HepG2 (cell line): ENCODE measurements around the gene H1-8. TPM values are rescaled to one million over a fixed set of nuclear protein-coding genes. Genes with fewer than 3 reads are reported as not detected.

Source experiments
- AKAP8 ChIP-seq: sonication (generic); formaldehyde crosslinking; IDR thresholded peaks from 2 replicates; pipeline ENCODE4 v1.5.1; 2020; ENCODE audit warnings: mild to moderate bottlenecking, missing genetic modification reagents
- ARNT ChIP-seq: fragments of 450-650 bp; IDR thresholded peaks from 2 replicates; pipeline ENCODE4 v1.6.1; 2017
- ATF7-NPFF ChIP-seq: sonication (generic); formaldehyde crosslinking; IDR thresholded peaks from 2 replicates; pipeline ENCODE4 v1.8.1; 2023; ENCODE audit warnings: mild to moderate bottlenecking, low read depth, missing genetic modification reagents, moderate library complexity
- BRD4 ChIP-seq: sonication (generic); formaldehyde crosslinking; IDR thresholded peaks from 2 replicates; pipeline ENCODE4 v1.4.0; 2020; ENCODE audit warnings: missing genetic modification reagents
- ETV5 ChIP-seq: IDR thresholded peaks from 2 replicates; pipeline ENCODE4 v1.6.1; 2018; ENCODE audit warnings: missing biosample characterization, missing genetic modification reagents, inconsistent platforms, borderline replicate concordance
- FOSL2 ChIP-seq: sonication (generic); formaldehyde crosslinking; IDR thresholded peaks from 2 replicates; pipeline ENCODE4 v1.4.0; 2020; ENCODE audit warnings: missing genetic modification reagents
- FOXJ3 ChIP-seq: sonication (generic); formaldehyde crosslinking; IDR thresholded peaks from 2 replicates; pipeline ENCODE4 v1.4.0; 2020; ENCODE audit warnings: missing genetic modification reagents, mild to moderate bottlenecking, borderline replicate concordance
- GTF3A ChIP-seq: sonication (generic); formaldehyde crosslinking; conservative IDR thresholded peaks from 2 replicates; pipeline ENCODE4 v1.4.0; 2020; ENCODE audit warnings: mild to moderate bottlenecking, missing genetic modification reagents
- IRF2 ChIP-seq: IDR thresholded peaks from 2 replicates; pipeline ENCODE4 v1.6.1; 2018; ENCODE audit warnings: missing genetic modification reagents, missing compliant biosample characterization
- JUNB ChIP-seq: sonication (generic); formaldehyde crosslinking; IDR thresholded peaks from 2 replicates; pipeline ENCODE4 v1.8.0; 2022; ENCODE audit warnings: missing genetic modification reagents, mild to moderate bottlenecking, borderline replicate concordance
- KDM5B ChIP-seq: sonication (generic); formaldehyde crosslinking; IDR thresholded peaks from 2 replicates; pipeline ENCODE4 v1.4.0; 2020; ENCODE audit warnings: missing genetic modification reagents, mild to moderate bottlenecking, borderline replicate concordance
- KLF6 ChIP-seq: IDR thresholded peaks from 2 replicates; pipeline ENCODE4 v1.8.0; 2016; ENCODE audit warnings: missing biosample characterization, missing genetic modification reagents
- PHF5A ChIP-seq: IDR thresholded peaks from one replicate; pipeline ENCODE4 v1.6.1; 2018; ENCODE audit warnings: low read depth, missing genetic modification reagents; ENCODE audit not compliant: unreplicated experiment
- SKI ChIP-seq: fragments of 450-650 bp; IDR thresholded peaks from one replicate; pipeline ENCODE4 v1.6.1; 2018; ENCODE audit warnings: mild to moderate bottlenecking; ENCODE audit not compliant: partially characterized antibody
- SMAD3 ChIP-seq: sonication (generic); formaldehyde crosslinking; IDR thresholded peaks from 2 replicates; pipeline ENCODE4 v1.4.0; 2020; ENCODE audit warnings: missing genetic modification reagents
- ZFYVE20 ChIP-seq: sonication (generic); formaldehyde crosslinking; IDR thresholded peaks from 2 replicates; pipeline ENCODE4 v1.8.0; 2023; ENCODE audit warnings: low read depth, mild to moderate bottlenecking, moderate library complexity, missing genetic modification reagents, borderline replicate concordance
- ZNF232 ChIP-seq: sonication (generic); formaldehyde crosslinking; IDR thresholded peaks from 2 replicates; pipeline ENCODE4 v1.4.0; 2020; ENCODE audit warnings: missing genetic modification reagents, borderline replicate concordance
- ZNF24 ChIP-seq: fragments of 450-650 bp; IDR thresholded peaks from 2 replicates; pipeline ENCODE4 v1.6.1; 2017; ENCODE audit warnings: antibody characterized with exemption, mild to moderate bottlenecking
- ZNF550 ChIP-seq: sonication (generic); formaldehyde crosslinking; IDR thresholded peaks from 2 replicates; pipeline ENCODE4 v1.4.0; 2020; ENCODE audit warnings: mild to moderate bottlenecking, missing genetic modification reagents, borderline replicate concordance
- ZNF720 ChIP-seq: sonication (generic); formaldehyde crosslinking; IDR thresholded peaks from 2 replicates; pipeline ENCODE4 v1.4.0; 2020; ENCODE audit warnings: missing genetic modification reagents
- polyA plus RNA-seq, 8 experiments: library from polyadenylated mRNA; depleted of rRNA in 3 of 8; stranded (reverse) in 7 of 8; unstranded in 1 of 8; fragments of >200 nt; fragmentation: Illumina TruSeq in 4 of 8; extraction: Trizol in 4 of 8; gene quantifications; 2 replicates each; pipeline versions ENCODE4 v1.2.1 to v1.2.3, GENCODE V29; 2011 to 2016; ENCODE audit warnings: low read depth in 4 of 8, missing spikeins in 1 of 8, mixed read lengths in 1 of 8; ENCODE audit not compliant: insufficient read depth in 1 of 8
- total RNA-seq, 5 experiments: library from RNA; depleted of rRNA; stranded (reverse); fragments of >200 nt; fragmentation: Illumina TruSeq; extraction: Trizol; gene quantifications; 2 replicates each; pipeline ENCODE4 v1.2.3, GENCODE V29; 2016; ENCODE audit warnings: low read depth in 1 of 5
- TF ChIP-seq, protein P1 (sequence below): sonication (generic); formaldehyde crosslinking; IDR thresholded peaks from 2 replicates; pipeline ENCODE4 v1.5.0; 2020; ENCODE audit warnings: mild to moderate bottlenecking, missing genetic modification reagents, borderline replicate concordance
- TF ChIP-seq, protein P2 (sequence below): sonication (generic); formaldehyde crosslinking; IDR thresholded peaks from 2 replicates; pipeline ENCODE4 v1.4.0; 2020; ENCODE audit warnings: mild to moderate bottlenecking, missing genetic modification reagents
- TF ChIP-seq, protein P3 (sequence below): sonication (generic); formaldehyde crosslinking; IDR thresholded peaks from 2 replicates; pipeline ENCODE4 v1.8.1; 2023; ENCODE audit warnings: missing genetic modification reagents, mild to moderate bottlenecking, borderline replicate concordance

The H1-8 gene
- total and polyA plus RNA-seq, 2 of the 13 experiments (the other 11 are each of a cell fraction or from before 2014, with no cell fraction given): 0.08 TPM; not detected in 1

DNA sequence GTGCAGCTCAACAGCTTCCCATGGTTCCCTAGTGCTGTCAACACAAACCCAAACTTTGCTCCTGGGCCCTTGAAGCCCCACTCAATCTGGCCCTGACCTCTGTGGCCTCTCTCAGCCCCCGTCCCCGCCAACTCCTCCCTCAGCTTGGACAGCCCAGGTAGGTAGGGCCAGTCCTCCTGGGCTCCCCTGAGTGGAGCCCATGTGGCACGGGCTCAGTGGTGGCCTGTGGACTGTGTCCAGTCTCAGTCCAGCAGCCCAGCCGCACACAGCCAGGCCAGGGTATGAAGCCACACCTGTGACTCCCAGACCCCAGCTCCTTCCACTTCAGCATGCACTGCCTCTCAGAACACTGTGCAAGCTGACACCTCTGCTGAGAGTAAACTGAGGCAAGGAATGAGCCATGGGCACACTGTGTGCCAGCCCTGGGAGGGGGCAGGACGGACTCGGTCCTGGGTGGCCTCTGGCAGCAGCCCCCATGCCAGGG is 52.0 kb downstream of the H1-8 start (continued):
- TF ChIP-seq, protein P1, sequence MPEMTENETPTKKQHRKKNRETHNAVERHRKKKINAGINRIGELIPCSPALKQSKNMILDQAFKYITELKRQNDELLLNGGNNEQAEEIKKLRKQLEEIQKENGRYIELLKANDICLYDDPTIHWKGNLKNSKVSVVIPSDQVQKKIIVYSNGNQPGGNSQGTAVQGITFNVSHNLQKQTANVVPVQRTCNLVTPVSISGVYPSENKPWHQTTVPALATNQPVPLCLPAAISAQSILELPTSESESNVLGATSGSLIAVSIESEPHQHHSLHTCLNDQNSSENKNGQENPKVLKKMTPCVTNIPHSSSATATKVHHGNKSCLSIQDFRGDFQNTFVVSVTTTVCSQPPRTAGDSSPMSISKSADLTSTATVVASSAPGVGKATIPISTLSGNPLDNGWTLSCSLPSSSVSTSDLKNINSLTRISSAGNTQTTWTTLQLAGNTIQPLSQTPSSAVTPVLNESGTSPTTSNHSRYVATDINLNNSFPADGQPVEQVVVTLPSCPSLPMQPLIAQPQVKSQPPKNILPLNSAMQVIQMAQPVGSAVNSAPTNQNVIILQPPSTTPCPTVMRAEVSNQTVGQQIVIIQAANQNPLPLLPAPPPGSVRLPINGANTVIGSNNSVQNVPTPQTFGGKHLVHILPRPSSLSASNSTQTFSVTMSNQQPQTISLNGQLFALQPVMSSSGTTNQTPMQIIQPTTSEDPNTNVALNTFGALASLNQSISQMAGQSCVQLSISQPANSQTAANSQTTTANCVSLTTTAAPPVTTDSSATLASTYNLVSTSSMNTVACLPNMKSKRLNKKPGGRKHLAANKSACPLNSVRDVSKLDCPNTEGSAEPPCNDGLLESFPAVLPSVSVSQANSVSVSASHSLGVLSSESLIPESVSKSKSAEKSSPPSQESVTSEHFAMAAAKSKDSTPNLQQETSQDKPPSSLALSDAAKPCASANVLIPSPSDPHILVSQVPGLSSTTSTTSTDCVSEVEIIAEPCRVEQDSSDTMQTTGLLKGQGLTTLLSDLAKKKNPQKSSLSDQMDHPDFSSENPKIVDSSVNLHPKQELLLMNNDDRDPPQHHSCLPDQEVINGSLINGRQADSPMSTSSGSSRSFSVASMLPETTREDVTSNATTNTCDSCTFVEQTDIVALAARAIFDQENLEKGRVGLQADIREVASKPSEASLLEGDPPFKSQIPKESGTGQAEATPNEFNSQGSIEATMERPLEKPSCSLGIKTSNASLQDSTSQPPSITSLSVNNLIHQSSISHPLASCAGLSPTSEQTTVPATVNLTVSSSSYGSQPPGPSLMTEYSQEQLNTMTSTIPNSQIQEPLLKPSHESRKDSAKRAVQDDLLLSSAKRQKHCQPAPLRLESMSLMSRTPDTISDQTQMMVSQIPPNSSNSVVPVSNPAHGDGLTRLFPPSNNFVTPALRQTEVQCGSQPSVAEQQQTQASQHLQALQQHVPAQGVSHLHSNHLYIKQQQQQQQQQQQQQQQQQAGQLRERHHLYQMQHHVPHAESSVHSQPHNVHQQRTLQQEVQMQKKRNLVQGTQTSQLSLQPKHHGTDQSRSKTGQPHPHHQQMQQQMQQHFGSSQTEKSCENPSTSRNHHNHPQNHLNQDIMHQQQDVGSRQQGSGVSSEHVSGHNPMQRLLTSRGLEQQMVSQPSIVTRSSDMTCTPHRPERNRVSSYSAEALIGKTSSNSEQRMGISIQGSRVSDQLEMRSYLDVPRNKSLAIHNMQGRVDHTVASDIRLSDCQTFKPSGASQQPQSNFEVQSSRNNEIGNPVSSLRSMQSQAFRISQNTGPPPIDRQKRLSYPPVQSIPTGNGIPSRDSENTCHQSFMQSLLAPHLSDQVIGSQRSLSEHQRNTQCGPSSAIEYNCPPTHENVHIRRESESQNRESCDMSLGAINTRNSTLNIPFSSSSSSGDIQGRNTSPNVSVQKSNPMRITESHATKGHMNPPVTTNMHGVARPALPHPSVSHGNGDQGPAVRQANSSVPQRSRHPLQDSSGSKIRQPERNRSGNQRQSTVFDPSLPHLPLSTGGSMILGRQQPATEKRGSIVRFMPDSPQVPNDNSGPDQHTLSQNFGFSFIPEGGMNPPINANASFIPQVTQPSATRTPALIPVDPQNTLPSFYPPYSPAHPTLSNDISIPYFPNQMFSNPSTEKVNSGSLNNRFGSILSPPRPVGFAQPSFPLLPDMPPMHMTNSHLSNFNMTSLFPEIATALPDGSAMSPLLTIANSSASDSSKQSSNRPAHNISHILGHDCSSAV (CRISPR knock-in tag): no peak
- peak; percentile 55; the same call in 1 of the 2 replicates for TF ChIP-seq ETV5
- TF ChIP-seq JUNB (CRISPR knock-in tag): no peak
- no peak for TF ChIP-seq AKAP8 (CRISPR knock-in tag)
- TF ChIP-seq, protein P2, sequence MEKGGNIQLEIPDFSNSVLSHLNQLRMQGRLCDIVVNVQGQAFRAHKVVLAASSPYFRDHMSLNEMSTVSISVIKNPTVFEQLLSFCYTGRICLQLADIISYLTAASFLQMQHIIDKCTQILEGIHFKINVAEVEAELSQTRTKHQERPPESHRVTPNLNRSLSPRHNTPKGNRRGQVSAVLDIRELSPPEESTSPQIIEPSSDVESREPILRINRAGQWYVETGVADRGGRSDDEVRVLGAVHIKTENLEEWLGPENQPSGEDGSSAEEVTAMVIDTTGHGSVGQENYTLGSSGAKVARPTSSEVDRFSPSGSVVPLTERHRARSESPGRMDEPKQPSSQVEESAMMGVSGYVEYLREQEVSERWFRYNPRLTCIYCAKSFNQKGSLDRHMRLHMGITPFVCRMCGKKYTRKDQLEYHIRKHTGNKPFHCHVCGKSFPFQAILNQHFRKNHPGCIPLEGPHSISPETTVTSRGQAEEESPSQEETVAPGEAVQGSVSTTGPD (CRISPR knock-in tag): no peak
- peak; percentile 87; the same call in 1 of the 2 replicates for TF ChIP-seq ZNF232 (CRISPR knock-in tag)
- peak; percentile 84 for TF ChIP-seq PHF5A
- TF ChIP-seq, protein P3, sequence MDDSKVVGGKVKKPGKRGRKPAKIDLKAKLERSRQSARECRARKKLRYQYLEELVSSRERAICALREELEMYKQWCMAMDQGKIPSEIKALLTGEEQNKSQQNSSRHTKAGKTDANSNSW (CRISPR knock-in tag): no peak
- TF ChIP-seq FOSL2: 0 out of 2 replicates have a peak, but pooled peaks have one; percentile 20
- TF ChIP-seq KDM5B (CRISPR knock-in tag): no peak
- TF ChIP-seq ATF7-NPFF (CRISPR knock-in tag): no peak
- TF ChIP-seq BRD4 (CRISPR knock-in tag): 0 out of 2 replicates have a peak, but pooled peaks have one; percentile 67
- no peak for TF ChIP-seq ZNF550
- TF ChIP-seq ZNF720: peak; percentile 73; the same call in 1 of the 2 replicates
- no peak for TF ChIP-seq ARNT
- no peak for TF ChIP-seq ZNF24
- TF ChIP-seq GTF3A: no peak
- TF ChIP-seq SMAD3 (CRISPR knock-in tag): peak; percentile 65; the same call in 1 of the 2 replicates
- peak; percentile 59 for TF ChIP-seq SKI
- TF ChIP-seq IRF2 (CRISPR knock-in tag): peak; percentile 70
- TF ChIP-seq KLF6 (CRISPR knock-in tag): no peak
- peak; percentile 81; the same call in 1 of the 2 replicates for TF ChIP-seq FOXJ3
- TF ChIP-seq ZFYVE20: no peak
